GM19328 (cell line): ENCODE results near the gene SLC49A4.

ENCODE experiments used
- ATAC-seq: cut with Tn5 transposase; IDR thresholded peaks from one replicate; pipeline ENCODE4 v1.9.1; 2021; ENCODE audit warnings: mild to moderate bottlenecking, moderate library complexity; ENCODE audit not compliant: unreplicated experiment

SLC49A4 gene

DNA sequence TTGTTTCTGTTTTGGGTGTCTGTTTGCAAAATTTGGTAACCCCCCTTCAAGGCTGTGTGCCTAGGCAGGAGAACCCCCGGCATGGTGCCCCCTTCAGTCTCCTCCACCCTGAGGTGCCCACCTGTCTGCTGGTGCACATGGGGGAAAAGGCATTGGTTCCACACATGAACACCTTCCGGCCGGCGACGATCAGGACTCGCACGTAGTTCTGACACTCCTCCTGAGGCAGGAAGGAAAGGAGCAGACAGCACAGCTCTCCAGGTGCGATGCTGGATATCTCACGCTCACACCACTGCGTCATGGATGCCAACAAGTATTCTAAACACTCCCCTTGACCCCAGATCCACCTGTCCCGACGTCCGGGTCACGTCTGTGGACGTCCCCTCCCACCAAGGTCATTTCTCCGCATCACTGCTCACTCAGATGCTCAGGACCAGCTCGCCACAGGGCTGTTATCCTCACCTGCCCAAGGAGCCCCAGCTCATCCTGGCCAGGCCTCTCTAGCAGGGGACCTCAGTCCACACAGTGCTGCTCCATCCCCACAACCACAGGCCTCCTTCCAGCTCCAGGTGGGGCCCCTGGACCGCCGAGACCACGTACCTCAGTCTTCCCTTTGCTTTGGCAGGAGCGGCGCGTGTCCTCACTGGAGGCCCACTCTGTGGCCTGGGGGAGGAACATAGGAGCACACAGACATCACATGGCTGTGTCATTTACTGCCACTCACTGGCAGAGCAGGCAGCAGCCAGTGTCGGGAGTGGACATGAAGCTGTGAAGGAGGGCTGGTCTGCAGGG lies 133.7 kb downstream of the SLC49A4 start:
- no peak for ATAC-seq

DNA sequence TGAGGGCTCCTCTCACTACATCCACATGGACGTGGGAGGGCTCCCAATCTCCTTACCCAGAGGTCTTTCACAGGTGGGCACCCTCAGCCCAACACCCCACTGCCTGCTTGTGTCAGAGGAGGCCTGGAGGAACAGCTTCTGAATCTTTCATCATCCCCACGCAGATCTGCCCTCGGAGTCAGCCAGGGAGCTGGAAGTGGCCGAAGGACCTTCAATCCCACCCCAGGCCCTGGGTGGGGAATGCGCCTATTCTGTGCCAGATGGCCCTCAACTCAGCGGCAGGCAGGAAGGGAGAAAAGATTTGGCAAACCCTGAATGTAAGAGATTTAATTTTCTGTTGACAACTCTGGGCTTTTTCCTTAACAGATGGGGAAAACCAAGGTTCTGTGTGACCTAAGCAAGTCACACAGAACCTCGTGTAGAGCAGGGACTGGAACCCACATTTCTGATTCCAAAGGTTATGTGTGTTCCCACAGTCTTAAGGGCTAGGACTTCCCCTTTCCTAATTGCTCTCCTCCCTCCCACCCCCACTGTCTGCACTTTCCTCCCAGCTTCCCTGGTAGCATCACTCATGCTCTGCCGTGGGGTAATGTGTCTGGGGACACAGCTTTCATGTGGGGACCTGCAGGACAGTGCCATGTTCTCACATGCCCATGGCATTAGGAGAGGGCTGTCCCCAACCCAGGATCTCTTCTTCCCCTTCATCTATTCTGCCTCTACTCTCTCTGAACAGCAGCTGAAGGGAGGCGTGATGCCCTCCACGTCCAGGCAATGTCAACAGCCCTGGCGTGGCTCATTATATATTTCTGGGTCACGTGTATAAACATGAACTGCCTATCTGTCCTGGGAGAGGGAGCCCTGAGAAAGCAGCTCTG lies 134.6 kb downstream of the SLC49A4 start:
- no peak for ATAC-seq

DNA sequence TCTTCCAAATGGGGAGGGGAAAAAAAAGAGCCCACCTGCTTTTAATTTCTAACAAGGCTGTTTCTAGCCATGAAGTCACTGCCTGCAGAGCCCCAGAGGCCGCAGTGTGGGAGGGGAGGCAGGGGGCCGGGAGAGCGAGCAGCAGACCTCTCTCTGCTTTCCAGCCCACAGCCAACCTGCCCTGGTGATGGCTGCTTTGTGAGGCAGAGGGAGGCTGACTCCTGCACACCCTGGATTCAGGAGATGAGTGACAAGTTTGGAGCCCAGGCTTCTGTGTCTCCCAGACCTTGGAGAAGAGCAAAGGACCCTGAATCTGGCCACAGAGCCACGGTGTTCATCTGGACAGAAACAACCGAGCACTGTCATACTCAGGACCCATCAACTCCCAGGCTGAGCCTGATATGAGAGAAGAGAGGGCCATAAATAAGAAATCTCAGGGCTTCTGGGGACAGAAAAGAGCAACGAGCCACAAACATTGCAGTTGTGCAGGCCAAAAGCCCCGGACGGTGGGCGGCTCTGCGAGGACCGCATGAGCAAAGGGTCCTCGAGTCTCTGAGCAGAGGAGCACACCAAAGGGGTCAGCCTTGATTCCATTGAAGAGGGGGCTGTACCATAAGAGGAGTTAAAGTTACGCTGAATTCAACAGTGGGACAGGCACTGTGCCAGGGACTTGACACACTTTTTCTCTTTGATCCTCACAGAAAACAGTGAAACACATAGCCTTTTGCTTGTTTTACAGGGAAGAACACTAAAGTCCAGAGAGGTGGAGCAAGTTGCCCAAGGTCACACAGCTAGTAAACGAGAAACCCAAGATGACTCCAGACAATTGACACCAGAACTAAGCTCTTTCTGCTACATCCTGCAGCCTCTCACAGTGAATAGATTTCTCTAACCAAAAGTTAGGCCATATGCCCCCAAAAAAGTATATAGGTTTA lies 135.5 kb downstream of the SLC49A4 start:
- ATAC-seq = no peak
